ENCODE measurements around the gene MARVELD1. TPM values are rescaled to one million over a fixed set of nuclear protein-coding genes. Genes with fewer than 3 reads are reported as not detected.

Gene MARVELD1
- total and polyA plus RNA-seq, 2 donors = 3.7 to 14.2 TPM

DNA sequence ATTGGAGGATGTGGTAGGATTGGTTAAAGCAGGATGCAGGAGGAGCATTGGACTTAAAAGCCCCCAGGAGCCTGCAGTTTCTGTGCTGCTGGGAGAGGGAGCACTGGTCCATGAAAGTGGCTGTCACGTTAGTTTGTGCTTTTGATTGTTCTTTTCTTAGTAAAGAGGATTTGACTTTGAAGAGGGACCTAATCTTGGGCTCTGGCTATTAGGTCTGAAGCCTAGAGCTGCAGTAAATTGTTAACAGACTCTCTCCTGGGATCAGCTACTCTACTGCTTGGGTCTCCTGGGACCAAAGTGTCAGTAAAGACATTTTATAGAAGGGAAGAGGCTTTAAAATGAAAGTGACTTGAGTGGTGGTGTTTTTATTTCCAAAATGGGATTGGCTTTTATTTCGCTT lies 27.1 kb downstream of the MARVELD1 start:
- Histone ChIP-seq H3K27me3 (ENCODE audit: control insufficient read depth in 2 of 2, insufficient read depth in 1 of 2, low read length in 1 of 2) (no peaks in the 10 kb centered on the region), H3K27ac (ENCODE audit: low read depth in 1 of 2, low read length in 1 of 2) (no peak overlapping the region), H3K4me1 (ENCODE audit: control insufficient read depth in 2 of 2, insufficient read depth in 2 of 2, low read length in 2 of 2) (peaks cover 10 to 19% of the 10 kb centered on the region in 2 donors), H3K36me3 (ENCODE audit: control insufficient read depth in 2 of 2, insufficient read depth in 2 of 2, low read length in 1 of 2) (peaks cover 37 to 56% of the 10 kb centered on the region in 2 donors), H3K9me3 (ENCODE audit: control insufficient read depth in 2 of 2, insufficient read depth in 1 of 2, low read length in 1 of 2) (no peaks in the 10 kb centered on the region), H3K4me3 (ENCODE audit: low read length in 2 of 2) (no peak overlapping the region)
- 96% methylated on average over 2 of the region's 2 CpGs for WGBS
- DNase-seq (ENCODE audit: low read depth in 6 of 9, low spot score in 9 of 9) = no peak

DNA sequence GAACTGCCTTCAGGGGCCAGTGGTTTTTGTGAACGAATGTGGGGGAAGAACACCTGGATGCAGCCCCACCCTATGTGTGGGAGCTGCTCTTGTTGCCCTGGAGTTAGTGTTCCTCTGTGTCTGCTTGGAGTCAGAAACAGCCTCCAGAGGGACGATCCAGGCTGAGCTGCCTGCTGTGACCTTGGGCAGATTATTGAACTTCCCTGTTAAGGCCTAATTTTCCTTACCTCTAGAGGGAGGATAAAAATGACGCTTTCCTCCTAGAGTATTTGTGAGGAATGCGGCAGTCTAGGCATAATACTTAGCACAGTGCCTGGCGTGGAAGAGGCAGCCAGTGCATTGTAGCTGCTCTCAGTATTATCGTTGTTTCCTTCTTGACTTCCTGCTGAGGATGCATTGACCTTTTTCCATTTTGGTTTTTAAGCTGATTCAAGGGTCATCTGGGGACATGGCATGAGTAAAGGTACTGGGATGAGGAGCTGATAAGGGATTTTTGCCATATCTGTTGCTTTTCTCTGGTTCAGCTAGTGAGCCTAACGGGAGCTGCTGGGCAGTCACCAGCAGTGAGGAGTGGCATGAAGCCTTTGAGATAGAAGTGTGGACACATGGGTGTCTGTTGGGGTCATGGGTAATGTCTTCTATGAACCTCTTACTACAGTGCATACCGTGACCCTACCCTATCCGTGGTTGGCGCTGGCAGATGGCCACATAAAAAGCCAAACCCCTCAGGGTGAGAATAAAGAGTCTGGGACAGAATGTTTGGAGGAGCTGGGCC lies 29.8 kb downstream of the MARVELD1 start:
- no peak overlapping the region for H3K27ac ChIP-seq (ENCODE audit: low read depth in 1 of 2, low read length in 1 of 2)
- no peak overlapping the region for H3K4me3 ChIP-seq (ENCODE audit: low read length in 2 of 2)

DNA sequence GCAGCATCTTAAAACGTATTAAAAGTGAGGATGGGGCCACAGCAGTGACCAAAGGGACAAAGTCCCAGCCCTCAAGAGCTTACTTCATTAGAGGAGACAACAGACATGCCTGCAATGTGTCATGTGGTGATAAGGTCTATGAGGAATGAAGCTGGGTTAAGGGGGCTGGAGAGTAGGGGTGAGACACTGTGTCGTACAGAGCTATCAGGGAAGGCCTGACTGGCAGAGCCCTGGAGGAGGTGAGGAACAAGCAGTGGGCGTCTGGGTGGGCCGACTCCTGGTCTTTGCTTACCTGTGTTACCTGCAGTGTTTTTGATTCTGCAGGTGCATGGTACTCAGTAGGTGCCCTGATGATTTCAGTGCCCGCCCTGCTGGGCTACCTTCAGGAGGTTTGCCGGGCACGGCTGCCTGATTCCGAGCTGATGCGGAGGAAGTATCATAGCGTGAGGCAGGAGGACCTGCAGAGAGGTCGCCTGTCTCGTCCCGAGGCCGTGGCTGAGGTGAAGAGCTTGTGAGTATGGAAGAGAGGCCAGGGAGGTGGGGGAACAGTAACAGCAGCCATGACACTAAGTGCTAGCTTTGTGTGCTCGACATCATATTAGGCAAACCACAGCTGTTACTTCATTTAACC lies 31.0 kb downstream of the MARVELD1 start:
- no peak for DNase-seq (ENCODE audit: low read depth in 6 of 9, low spot score in 9 of 9)
- Histone ChIP-seq H3K27me3 (ENCODE audit: control insufficient read depth in 2 of 2, insufficient read depth in 1 of 2, low read length in 1 of 2) (no peaks in the 10 kb centered on the region), H3K9me3 (ENCODE audit: control insufficient read depth in 2 of 2, insufficient read depth in 1 of 2, low read length in 1 of 2) (no peaks in the 10 kb centered on the region), H3K36me3 (ENCODE audit: control insufficient read depth in 2 of 2, insufficient read depth in 2 of 2, low read length in 1 of 2) (peaks cover 49 to 80% of the 10 kb centered on the region in 2 donors), H3K4me3 (ENCODE audit: low read length in 2 of 2) (no peak overlapping the region), H3K4me1 (ENCODE audit: control insufficient read depth in 2 of 2, insufficient read depth in 2 of 2, low read length in 2 of 2) (no peaks in the 10 kb centered on the region), H3K27ac (ENCODE audit: low read depth in 1 of 2, low read length in 1 of 2) (no peak overlapping the region)
- 98% methylated on average over 15 of the region's 15 CpGs for WGBS

More for the DNA sequence above, 29.8 kb downstream of the MARVELD1 start:
- H3K27me3 ChIP-seq (ENCODE audit: control insufficient read depth in 2 of 2, insufficient read depth in 1 of 2, low read length in 1 of 2) = no peaks in the 10 kb centered on the region
- 93% methylated on average over 10 of the region's 10 CpGs for WGBS
- H3K36me3 ChIP-seq (ENCODE audit: control insufficient read depth in 2 of 2, insufficient read depth in 2 of 2, low read length in 1 of 2) = peaks cover 46 to 80% of the 10 kb centered on the region in 2 donors
- no peaks in the 10 kb centered on the region for H3K9me3 ChIP-seq (ENCODE audit: control insufficient read depth in 2 of 2, insufficient read depth in 1 of 2, low read length in 1 of 2)
- H3K4me1 ChIP-seq (ENCODE audit: control insufficient read depth in 2 of 2, insufficient read depth in 2 of 2, low read length in 2 of 2) = peaks cover 3 to 5% of the 10 kb centered on the region in 2 donors
- DNase-seq (ENCODE audit: low read depth in 6 of 9, low spot score in 9 of 9) = no peak

DNA sequence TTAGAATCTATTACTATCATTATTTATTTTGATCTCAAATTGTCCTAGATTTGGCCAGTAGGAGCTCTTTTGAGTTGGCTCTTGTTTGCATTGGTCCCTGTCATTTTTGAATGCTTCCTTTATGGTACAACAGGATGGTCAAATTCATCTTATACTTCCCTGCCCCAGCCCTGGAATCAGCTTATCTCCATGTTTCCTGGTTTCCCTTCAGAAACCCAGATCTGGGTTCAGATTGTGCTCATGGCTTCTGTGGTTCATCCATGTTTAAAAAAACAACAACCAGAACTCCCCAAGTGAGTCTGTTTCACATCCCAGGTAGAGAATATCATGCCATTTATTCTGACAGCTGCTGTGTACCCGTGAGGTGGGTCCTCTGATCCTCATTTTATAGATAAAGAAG lies 34.0 kb downstream of the MARVELD1 start:
- Histone ChIP-seq H3K9me3 (ENCODE audit: control insufficient read depth in 2 of 2, insufficient read depth in 1 of 2, low read length in 1 of 2) (no peaks in the 10 kb centered on the region), H3K27me3 (ENCODE audit: control insufficient read depth in 2 of 2, insufficient read depth in 1 of 2, low read length in 1 of 2) (no peaks in the 10 kb centered on the region), H3K4me1 (ENCODE audit: control insufficient read depth in 2 of 2, insufficient read depth in 2 of 2, low read length in 2 of 2) (no peaks in the 10 kb centered on the region), H3K36me3 (ENCODE audit: control insufficient read depth in 2 of 2, insufficient read depth in 2 of 2, low read length in 1 of 2) (peaks cover 70 to 88% of the 10 kb centered on the region in 2 donors), H3K27ac (ENCODE audit: low read depth in 1 of 2, low read length in 1 of 2) (no peak overlapping the region), H3K4me3 (ENCODE audit: low read length in 2 of 2) (no peak overlapping the region)
- DNase-seq (ENCODE audit: low read depth in 6 of 9, low spot score in 9 of 9) = no peak
- WGBS = 94% methylated on average over 1 of the region's 1 CpG

DNA sequence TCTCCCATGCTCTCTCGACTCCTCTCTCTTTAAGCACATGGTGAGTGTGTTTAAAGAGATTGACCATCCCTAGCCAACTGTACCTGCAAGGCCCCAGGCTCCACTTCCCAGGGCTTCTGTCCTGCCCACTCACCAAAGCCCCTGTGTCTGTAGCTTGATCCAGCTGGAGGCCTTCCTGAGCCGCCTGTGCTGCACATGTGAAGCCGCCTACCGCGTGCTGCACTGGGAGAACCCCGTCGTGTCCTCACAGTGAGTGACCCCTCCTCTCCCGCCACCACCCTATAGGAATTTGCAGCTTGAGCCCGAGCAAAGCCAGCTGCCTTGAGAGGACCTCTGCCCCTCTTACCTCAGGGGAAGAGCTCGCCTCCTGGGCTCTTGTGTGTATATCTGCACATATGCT lies 34.6 kb downstream of the MARVELD1 start:
- WGBS = 97% methylated on average over 10 of the region's 10 CpGs
- DNase-seq (ENCODE audit: low read depth in 6 of 9, low spot score in 9 of 9) = no peak

DNA sequence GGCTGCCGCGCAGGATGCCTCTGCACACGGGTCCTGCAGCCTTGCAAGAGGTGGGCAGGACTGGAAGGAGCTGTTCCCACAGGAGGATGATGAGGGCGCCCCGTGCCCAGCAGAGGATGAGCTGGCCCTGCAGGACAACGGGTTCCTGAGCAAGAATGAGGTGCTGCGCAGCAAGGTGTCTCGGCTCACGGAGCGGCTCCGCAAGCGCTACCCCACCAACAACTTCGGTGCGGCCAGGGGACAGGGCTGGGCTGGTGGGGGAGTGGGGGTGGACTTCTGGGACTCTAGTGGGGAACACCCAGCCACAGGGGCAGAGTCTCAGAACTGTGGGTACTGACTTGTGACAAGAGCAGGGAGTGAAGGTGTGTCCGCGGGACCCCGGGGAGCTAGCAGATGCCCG lies 39.4 kb downstream of the MARVELD1 start:
- H3K4me3 ChIP-seq (ENCODE audit: low read length in 2 of 2) = no peak overlapping the region
- no peak for DNase-seq (ENCODE audit: low read depth in 6 of 9, low spot score in 9 of 9)
- H3K27me3 ChIP-seq (ENCODE audit: control insufficient read depth in 2 of 2, insufficient read depth in 1 of 2, low read length in 1 of 2) = no peaks in the 10 kb centered on the region
- no peaks in the 10 kb centered on the region for H3K9me3 ChIP-seq (ENCODE audit: control insufficient read depth in 2 of 2, insufficient read depth in 1 of 2, low read length in 1 of 2)
- WGBS = 97% methylated on average over 18 of the region's 18 CpGs
- no peaks in the 10 kb centered on the region for H3K4me1 ChIP-seq (ENCODE audit: control insufficient read depth in 2 of 2, insufficient read depth in 2 of 2, low read length in 2 of 2)
- H3K36me3 ChIP-seq (ENCODE audit: control insufficient read depth in 2 of 2, insufficient read depth in 2 of 2, low read length in 1 of 2) = peaks cover 90 to 91% of the 10 kb centered on the region in 2 donors
- no peak overlapping the region for H3K27ac ChIP-seq (ENCODE audit: low read depth in 1 of 2, low read length in 1 of 2)

More for the DNA sequence above, 34.6 kb downstream of the MARVELD1 start:
- Histone ChIP-seq H3K4me3 (ENCODE audit: low read length in 2 of 2) (no peak overlapping the region), H3K27me3 (ENCODE audit: control insufficient read depth in 2 of 2, insufficient read depth in 1 of 2, low read length in 1 of 2) (no peaks in the 10 kb centered on the region), H3K27ac (ENCODE audit: low read depth in 1 of 2, low read length in 1 of 2) (no peak overlapping the region), H3K9me3 (ENCODE audit: control insufficient read depth in 2 of 2, insufficient read depth in 1 of 2, low read length in 1 of 2) (no peaks in the 10 kb centered on the region), H3K36me3 (ENCODE audit: control insufficient read depth in 2 of 2, insufficient read depth in 2 of 2, low read length in 1 of 2) (peaks cover 71 to 89% of the 10 kb centered on the region in 2 donors), H3K4me1 (ENCODE audit: control insufficient read depth in 2 of 2, insufficient read depth in 2 of 2, low read length in 2 of 2) (no peaks in the 10 kb centered on the region)

DNA sequence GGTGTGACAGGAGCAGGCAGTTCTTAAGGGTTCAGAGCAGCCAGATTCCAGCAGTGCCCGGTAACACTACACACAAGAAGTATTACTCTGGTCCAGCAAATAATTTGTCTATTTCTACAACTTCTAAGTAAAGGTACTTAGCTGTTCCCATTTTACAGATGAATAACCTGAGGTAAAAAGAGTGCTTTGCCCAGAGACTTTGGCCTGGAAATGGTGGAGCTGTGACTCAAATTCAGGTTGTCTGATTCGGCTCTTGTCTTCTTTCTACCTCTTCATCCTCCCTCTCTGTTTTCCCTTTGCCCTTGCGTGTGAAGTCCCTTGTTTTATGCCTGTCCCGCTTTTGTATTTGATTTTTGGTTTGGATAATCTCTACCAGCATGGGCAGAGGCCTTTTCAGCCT lies 41.2 kb downstream of the MARVELD1 start:
- DNase-seq (ENCODE audit: low read depth in 6 of 9, low spot score in 9 of 9) = no peak

DNA sequence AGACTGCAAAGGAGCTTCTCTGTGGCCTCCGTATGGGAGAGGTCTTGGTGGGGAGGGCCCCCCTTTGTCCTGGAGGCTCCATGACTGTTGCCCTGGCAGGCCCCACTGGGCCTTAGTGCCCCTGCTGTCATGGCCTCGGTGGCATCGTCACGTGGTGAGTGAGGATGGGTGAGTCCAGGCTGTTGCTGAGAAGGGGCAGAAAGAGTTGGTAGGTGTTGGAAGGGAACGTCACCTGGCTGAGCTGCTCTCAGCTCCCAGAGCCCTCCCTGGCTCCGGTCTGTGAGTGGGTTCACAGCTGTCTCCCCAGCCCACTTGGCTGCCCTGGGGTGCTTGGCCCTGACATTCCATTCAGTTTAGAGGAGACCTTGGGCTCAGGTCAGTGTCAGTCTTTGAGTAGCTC lies 42.2 kb downstream of the MARVELD1 start:
- H3K27ac ChIP-seq (ENCODE audit: low read depth in 1 of 2, low read length in 1 of 2) = no peak overlapping the region
- WGBS = 98% methylated on average over 6 of the region's 6 CpGs
- no peak overlapping the region for H3K4me3 ChIP-seq (ENCODE audit: low read length in 2 of 2)
- H3K27me3 ChIP-seq (ENCODE audit: control insufficient read depth in 2 of 2, insufficient read depth in 1 of 2, low read length in 1 of 2) = no peaks in the 10 kb centered on the region
- no peak for DNase-seq (ENCODE audit: low read depth in 6 of 9, low spot score in 9 of 9)
- H3K36me3 ChIP-seq (ENCODE audit: control insufficient read depth in 2 of 2, insufficient read depth in 2 of 2, low read length in 1 of 2) = peaks cover 85% of the 10 kb centered on the region in 2 donors
- H3K4me1 ChIP-seq (ENCODE audit: control insufficient read depth in 2 of 2, insufficient read depth in 2 of 2, low read length in 2 of 2) = no peaks in the 10 kb centered on the region
- H3K9me3 ChIP-seq (ENCODE audit: control insufficient read depth in 2 of 2, insufficient read depth in 1 of 2, low read length in 1 of 2) = no peaks in the 10 kb centered on the region

More for the DNA sequence above, 41.2 kb downstream of the MARVELD1 start:
- Histone ChIP-seq H3K9me3 (ENCODE audit: control insufficient read depth in 2 of 2, insufficient read depth in 1 of 2, low read length in 1 of 2) (no peaks in the 10 kb centered on the region), H3K4me1 (ENCODE audit: control insufficient read depth in 2 of 2, insufficient read depth in 2 of 2, low read length in 2 of 2) (no peaks in the 10 kb centered on the region), H3K36me3 (ENCODE audit: control insufficient read depth in 2 of 2, insufficient read depth in 2 of 2, low read length in 1 of 2) (peaks cover 85 to 86% of the 10 kb centered on the region in 2 donors), H3K4me3 (ENCODE audit: low read length in 2 of 2) (no peak overlapping the region), H3K27me3 (ENCODE audit: control insufficient read depth in 2 of 2, insufficient read depth in 1 of 2, low read length in 1 of 2) (no peaks in the 10 kb centered on the region), H3K27ac (ENCODE audit: low read depth in 1 of 2, low read length in 1 of 2) (no peak overlapping the region)
- 49% methylated on average over 4 of the region's 4 CpGs for WGBS

DNA sequence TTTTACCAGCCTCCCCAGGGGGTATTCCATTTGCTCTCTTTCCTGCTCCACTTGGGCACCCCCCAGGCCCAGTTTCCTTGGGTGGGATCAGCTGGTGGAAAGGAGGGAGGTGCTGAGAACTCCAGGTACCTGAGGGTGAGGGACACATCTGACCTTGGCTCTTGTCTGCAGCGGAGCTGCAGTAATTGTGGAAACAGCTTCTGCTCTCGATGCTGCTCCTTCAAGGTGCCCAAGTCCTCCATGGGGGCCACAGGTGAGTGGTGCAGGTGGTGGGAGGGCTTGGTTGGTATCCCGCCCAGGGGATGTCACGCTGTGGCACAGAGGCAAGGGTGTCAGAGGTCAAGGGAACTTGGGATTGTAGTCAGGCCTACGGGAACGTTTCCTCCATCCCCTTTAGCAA lies 43.9 kb downstream of the MARVELD1 start:
- DNase-seq (ENCODE audit: low read depth in 6 of 9, low spot score in 9 of 9) = no peak
- H3K9me3 ChIP-seq (ENCODE audit: control insufficient read depth in 2 of 2, insufficient read depth in 1 of 2, low read length in 1 of 2) = no peaks in the 10 kb centered on the region
- H3K27ac ChIP-seq (ENCODE audit: low read depth in 1 of 2, low read length in 1 of 2) = no peak overlapping the region
- peaks cover 77 to 89% of the 10 kb centered on the region in 2 donors for H3K36me3 ChIP-seq (ENCODE audit: control insufficient read depth in 2 of 2, insufficient read depth in 2 of 2, low read length in 1 of 2)
- 97% methylated on average over 6 of the region's 6 CpGs for WGBS
- H3K27me3 ChIP-seq (ENCODE audit: control insufficient read depth in 2 of 2, insufficient read depth in 1 of 2, low read length in 1 of 2) = no peaks in the 10 kb centered on the region
- H3K4me1 ChIP-seq (ENCODE audit: control insufficient read depth in 2 of 2, insufficient read depth in 2 of 2, low read length in 2 of 2) = no peaks in the 10 kb centered on the region
- H3K4me3 ChIP-seq (ENCODE audit: low read length in 2 of 2) = no peak overlapping the region

Measured in thymus (tissue), 11 donors.